B cell (primary cell): ENCODE measurements around the gene PPP2R5C.

Source experiments
- CTCF ChIP-seq: fragments of 200-600 bp; IDR thresholded peaks from one replicate; pipeline ENCODE4 v1.8.0; 2022; ENCODE audit warnings: antibody characterized with exemption, mild to moderate bottlenecking
- EZH2 ChIP-seq: IDR thresholded peaks from 2 replicates; pipeline ENCODE4 v1.6.1; 2012; ENCODE audit warnings: borderline replicate concordance, low read depth, mild to moderate bottlenecking, moderate library complexity, low read length; ENCODE audit not compliant: insufficient read depth, poor library complexity, severe bottlenecking

- TF ChIP-seq CTCF, result no peak
- TF ChIP-seq EZH2, result no peak
These were observed 130.0 kb downstream of the PPP2R5C start for GRCh38 chr14:101891471-101891870.
